Measurements from ENCODE around the gene ZBTB5.

Gene ZBTB5

GRCh38 chr9:37422289-37423104, 42.8 kb downstream of the ZBTB5 start, which contains the start of gene GRHPR:
GRHPR (plus strand) TSS chr9:37422696; CDS start chr9:37422751, 55 bp downstream.
- peak; percentile 94 for DNase-seq

GRCh38 chr9:37421914-37422288, 43.3 kb downstream of the ZBTB5 start:
- DNase-seq, result no peak

DNA sequence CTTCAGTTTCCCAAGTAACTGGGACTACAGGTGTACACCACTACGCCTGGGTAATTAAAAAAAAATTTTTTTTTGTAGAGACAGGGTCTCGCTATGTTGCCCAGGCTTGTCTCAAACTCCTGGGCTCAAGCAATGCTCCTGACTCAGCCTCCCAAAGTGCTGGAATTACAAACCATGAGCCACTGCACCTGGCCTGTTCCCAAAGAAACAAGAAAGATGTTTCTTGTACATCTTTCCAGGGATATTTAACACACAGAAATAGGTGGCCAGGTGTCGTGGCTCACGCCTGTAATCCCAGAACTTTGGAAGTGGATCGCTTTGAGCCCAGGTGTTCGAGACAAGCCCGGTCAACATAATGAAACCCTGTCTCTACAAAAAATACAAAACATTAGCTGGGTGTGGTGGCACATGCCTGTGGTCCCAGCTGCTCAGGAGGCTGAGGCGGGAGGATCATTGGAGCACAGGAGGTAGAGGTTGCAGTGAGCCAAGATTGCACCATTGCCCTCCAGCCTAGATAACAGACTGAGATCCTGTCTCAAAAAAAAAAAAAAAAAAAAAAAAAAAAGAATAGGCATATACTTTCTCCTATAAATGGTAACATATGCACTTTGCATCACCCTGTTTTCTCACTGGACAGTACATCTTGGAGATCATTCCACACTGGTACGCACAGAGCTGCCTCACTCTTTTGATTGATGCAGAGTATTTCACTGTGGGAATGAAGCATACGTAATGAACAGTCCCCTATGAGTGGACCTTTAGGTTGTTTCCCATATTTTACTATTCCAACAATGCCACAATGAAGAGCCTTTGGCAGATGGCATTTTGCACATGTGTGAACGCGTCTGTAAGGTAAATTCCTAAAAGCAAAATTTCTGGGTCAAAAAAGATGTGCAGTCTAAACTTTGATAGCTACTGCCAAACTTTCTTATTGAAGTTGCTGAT, 44.7 kb downstream of the ZBTB5 start:
- no peak for DNase-seq

GRCh38 chr9:37419204-37419603, 46.0 kb downstream of the ZBTB5 start:
- no peak for DNase-seq

GRCh38 chr9:37417857-37418618, 47.2 kb downstream of the ZBTB5 start:
- DNase-seq, result no peak

DNA sequence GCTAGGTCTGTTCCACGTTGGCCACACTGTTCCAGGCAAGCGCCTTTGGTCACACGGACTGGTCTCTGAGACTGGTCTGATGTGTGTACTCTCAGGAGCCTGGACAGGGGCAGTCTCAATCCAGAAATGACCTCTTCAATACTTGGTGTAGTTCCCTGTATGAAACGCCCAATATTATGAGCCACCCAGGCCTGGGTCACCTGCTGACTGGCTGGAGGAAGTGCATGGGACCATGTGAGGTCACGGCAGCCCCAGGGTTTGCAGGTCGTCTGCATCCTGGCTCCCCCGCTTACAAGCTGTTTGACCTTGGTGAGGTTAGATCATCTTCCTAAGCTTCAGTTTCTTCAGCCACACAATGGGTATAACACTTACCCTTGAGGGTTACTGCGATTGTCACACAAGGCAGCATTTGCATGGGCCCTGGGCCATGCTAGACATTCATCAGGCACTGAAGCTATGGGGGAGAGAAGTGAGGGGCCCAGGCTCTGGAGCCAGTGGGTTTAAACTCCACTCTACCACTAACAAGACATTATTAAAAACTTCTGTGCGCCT, 47.9 kb downstream of the ZBTB5 start:
- DNase-seq, result no peak

- DNase-seq, result peak; percentile 71
These were observed 50.1 kb downstream of the ZBTB5 start for GRCh38 chr9:37415011-37415719.

- DNase-seq, result no peak
These were observed 50.7 kb downstream of the ZBTB5 start for GRCh38 chr9:37414503-37414943.

DNA sequence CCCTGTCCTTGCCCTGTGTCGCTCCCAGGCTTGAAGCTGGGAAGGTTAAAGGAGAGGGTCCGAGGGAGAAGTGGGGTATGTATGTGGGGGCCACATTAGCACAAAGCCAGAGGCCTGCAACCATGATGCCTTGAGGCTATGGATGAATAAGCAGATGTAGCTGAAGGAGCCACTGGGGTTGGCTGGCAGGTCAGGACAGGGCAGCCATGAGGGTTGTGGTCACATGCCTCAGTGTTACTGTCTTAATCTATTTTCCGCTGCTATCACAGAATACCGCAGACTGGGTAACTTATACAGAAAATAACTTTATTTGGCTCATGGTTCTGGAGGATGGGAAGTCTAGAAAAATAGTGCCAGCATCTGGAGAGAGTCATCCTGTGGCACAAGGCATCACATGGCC, 51.9 kb downstream of the ZBTB5 start:
- no peak for DNase-seq

GRCh38 chr9:37412431-37413151, 52.7 kb downstream of the ZBTB5 start:
- DNase-seq, result no peak

- DNase-seq, result no peak
These were observed 54.1 kb downstream of the ZBTB5 start for GRCh38 chr9:37410969-37411785.

DNA sequence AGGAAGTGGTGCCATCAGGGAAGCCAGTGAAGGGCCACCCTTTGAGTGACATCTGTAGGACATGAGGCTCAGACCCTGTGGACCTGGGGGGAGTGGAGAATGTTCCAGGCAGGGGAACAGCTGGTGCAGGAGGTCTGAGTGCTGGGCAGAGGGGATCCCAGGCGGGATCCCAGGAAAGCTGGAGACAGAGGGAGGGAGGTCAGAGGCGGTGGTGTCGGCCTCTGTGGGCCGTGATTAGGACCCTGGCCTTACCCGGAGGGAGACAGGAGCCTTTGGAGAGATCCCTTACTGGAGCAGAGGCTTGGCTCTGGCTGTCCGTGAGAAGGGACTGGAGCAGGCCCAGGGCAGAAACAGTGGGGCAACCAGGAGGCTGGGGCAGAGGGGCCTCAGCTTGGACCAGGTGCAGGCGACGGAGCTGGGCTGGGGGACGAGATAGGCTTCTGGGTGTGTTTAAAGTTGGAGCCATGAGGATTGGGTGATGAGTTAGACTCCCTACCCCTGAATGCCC, 54.8 kb downstream of the ZBTB5 start:
- DNase-seq, result no peak

DNA sequence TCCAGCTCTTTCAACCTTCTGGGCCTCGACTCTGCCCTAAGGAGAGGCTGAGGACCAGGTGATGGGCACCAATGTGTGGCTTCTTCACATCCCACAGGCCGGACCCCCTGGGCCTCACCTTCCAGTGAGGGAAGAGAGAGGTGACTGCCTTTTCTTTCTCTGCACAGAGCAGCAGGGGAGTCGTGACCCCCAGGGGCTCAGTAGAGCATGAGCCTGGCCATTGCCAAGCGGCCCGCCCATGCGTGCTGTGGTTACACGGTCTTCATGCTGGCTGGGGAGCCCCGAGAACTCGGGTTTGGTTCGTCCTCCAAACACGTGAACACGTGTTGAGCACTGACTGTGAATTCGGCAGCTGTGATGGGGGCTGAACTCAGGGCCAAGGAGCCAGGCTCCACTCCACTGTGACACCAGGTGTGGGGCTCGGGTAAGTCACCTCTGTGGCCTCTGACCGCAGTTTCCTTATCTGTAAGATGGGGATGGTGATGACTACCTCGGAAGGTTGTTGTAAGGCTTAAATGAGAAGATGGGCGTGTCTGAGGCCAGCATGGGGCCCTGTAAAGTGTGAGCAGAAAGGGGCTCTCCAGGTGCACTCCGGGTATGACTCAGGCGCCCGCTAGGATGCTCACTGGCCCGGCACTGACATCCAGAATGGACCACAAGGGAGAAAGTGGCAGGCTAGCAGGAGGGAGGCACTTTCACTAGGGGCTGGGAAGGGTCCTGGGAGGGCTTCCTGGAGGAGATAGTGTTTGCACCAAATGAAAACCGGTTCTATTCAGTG, 56.1 kb downstream of the ZBTB5 start:
- DNase-seq, result peak; percentile 67

- no peak for DNase-seq
These were observed 57.8 kb downstream of the ZBTB5 start for GRCh38 chr9:37407468-37407867.

GRCh38 chr9:37406603-37407401, 58.4 kb downstream of the ZBTB5 start:
- DNase-seq, result no peak

DNA sequence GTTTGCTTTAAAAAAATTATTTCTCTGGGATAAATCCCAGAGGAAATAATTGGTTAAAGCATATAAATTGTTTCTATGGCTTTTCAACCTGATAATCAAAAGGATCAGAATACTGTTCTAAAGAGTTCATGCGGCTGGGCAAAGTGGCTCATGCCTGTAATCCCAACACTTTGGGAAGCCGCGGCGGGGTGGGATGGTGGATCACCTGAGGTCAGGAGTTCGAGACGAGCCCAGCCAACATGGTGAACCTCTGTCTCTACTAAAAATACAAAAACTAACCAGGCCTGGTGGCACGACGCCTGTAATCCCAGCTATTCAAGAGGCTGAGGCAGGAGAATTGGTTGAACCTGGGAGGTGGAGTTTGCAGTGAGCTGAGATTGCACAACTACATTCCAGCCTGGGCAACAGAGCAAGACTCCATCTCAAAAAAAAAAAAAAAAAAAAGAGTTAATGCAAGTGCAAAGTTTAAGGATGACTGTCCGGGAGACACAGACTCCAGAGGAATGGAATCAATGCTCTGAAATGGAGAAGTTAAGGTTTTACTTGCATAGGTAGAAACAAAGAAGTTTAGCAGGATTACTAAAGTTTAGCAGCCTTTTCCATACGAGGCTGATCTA, 59.4 kb downstream of the ZBTB5 start:
- DNase-seq, result no peak

DNA sequence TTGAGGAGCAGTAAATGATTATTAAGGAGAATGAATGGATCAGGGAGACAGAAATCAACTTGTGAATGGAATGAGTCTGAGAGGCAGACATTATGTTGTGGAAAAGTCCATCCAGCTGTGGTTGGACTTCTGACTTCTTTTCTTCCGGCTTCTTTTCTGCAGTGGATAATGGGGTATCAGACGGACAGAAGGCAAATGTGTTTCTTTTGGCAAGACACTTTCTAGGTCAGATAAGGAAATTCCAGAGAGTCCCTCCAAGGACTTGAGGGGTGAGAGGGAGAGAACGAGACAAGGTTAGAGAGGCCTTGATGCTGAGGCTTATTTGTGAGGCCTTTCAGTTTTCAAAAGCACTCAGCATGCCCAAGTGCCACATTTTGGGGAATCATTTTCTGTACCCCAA, 59.9 kb downstream of the ZBTB5 start:
- no peak for DNase-seq

GRCh38 chr9:37404590-37404989, 60.7 kb downstream of the ZBTB5 start:
- DNase-seq, result no peak

All from activated CD4-positive, CD25-positive, alpha-beta regulatory T cell treated with anti-CD3 and anti-CD28 coated beads, Interleukin-2, amount 50 U/mL, for 72 hours (primary cell).